GM12878 (cell line): Measurements from ENCODE around the gene METTL18. TPM values are rescaled to one million over a fixed set of nuclear protein-coding genes. Genes with fewer than 3 reads are reported as not detected.

Experiments
- ATAC-seq: fragments of 200-7000 bp; cut with Tn5 transposase; 3 replicates; pipeline ENCODE4 v1.9.1; 2020; ENCODE audit warnings: mild to moderate bottlenecking, moderate library complexity
- Bru-seq: library from RNA; stranded (reverse); fragments of 400-500 nt; gene quantifications from one replicate; lab custom pipeline; 2021; lab: Mats Ljungman, UMichigan
- BruChase-seq, 2 experiments: library from RNA; stranded (reverse); fragments of 400-500 nt; gene quantifications; one replicate each; lab custom pipeline; 2021; lab: Mats Ljungman, UMichigan
- BruUV-seq: library from RNA; stranded (reverse); fragments of 400-500 nt; replicated peaks from 2 replicates; lab custom pipeline; 2021; lab: Mats Ljungman, UMichigan
- CTCF ChIA-PET: fragments of 300-600 bp; sonication (Branson Sonifier 250); formaldehyde crosslinking; extraction: SDS; loops from one replicate; lab custom pipeline; 2021; ENCODE audit warnings: inconsistent platforms; lab: Yijun Ruan, JAX
- POLR2A ChIA-PET: fragments of 350-600 bp; formaldehyde crosslinking; extraction: SDS; loops from one replicate; lab custom pipeline; 2021; ENCODE audit warnings: inconsistent platforms; lab: Charles Lee
- RAD21 ChIA-PET: fragments of 300-600 bp; sonication (Branson Sonifier 250); formaldehyde crosslinking; loops from one replicate; lab custom pipeline; 2023; ENCODE audit warnings: antibody characterized with exemption; ENCODE audit not compliant: unreplicated experiment; lab: Charles Lee
- SMC1A ChIA-PET: fragments of 300-600 bp; sonication (Branson Sonifier 250); formaldehyde crosslinking; loops from one replicate; lab custom pipeline; 2023; ENCODE audit not compliant: unreplicated experiment, uncharacterized antibody; lab: Charles Lee
- DNase-seq: peaks from one replicate; pipeline ENCODE4 v3.0.0-alpha.2; 2011; ENCODE audit warnings: low read depth, low spot score
- FAIRE-seq: peaks from 3 replicates; lab custom pipeline; 2011; peaks lifted over from hg19 to GRCh38; lab: Jason Lieb, UNC
- H2AFZ ChIP-seq: 2 replicates; pipeline ENCODE4 v1.6.0; 2011; ENCODE audit warnings: low read depth, low read length, control low read depth; ENCODE audit not compliant: control insufficient read depth
- H3K27ac ChIP-seq: 2 replicates; pipeline ENCODE4 v1.5.1; 2011; ENCODE audit warnings: control low read depth; ENCODE audit not compliant: control insufficient read depth, insufficient read depth
- H3K27me3 ChIP-seq, 2 experiments: replicated peaks in 1 of 2; 2 replicates each; pipeline versions ENCODE4 v1.6.0 to v1.6.1; 2011; ENCODE audit warnings: low read length in 1 of 2; ENCODE audit not compliant: control insufficient read depth in 2 of 2, insufficient read depth in 2 of 2
- H3K36me3 ChIP-seq, 2 experiments: 2 replicates each; pipeline ENCODE4 v1.5.1; 2011; ENCODE audit warnings: low read length in 1 of 2; ENCODE audit not compliant: control insufficient read depth in 2 of 2, insufficient read depth in 2 of 2
- H3K4me1 ChIP-seq: 2 replicates; pipeline ENCODE4 v1.6.1; 2011; ENCODE audit warnings: mild to moderate bottlenecking, low read length, moderate library complexity, mixed read lengths; ENCODE audit not compliant: control insufficient read depth, insufficient read depth
- H3K4me2 ChIP-seq: 2 replicates; pipeline ENCODE4 v1.6.0; 2011; ENCODE audit warnings: control low read depth; ENCODE audit not compliant: control insufficient read depth, insufficient read depth
- H3K4me3 ChIP-seq: fragments of 200-600 bp; sonication (generic); 2 replicates; pipeline ENCODE4 v1.5.1; 2016
- H3K79me2 ChIP-seq: 2 replicates; pipeline ENCODE4 v1.6.0; 2011; ENCODE audit warnings: low read length; ENCODE audit not compliant: control insufficient read depth, insufficient read depth
- H3K9ac ChIP-seq: 2 replicates; pipeline ENCODE4 v1.8.0; 2011; ENCODE audit warnings: low read length, control low read depth, mixed read lengths; ENCODE audit not compliant: control insufficient read depth, insufficient read depth
- H3K9me3 ChIP-seq: replicated peaks from 3 replicates; pipeline ENCODE4 v1.5.1; 2011; ENCODE audit warnings: mild to moderate bottlenecking, low read length; ENCODE audit not compliant: control insufficient read depth, insufficient read depth
- H4K20me1 ChIP-seq: 2 replicates; pipeline ENCODE4 v1.6.0; 2011; ENCODE audit not compliant: control insufficient read depth, insufficient read depth
- CHD2 ChIP-seq: IDR thresholded peaks from 2 replicates; pipeline ENCODE4 v1.6.1; 2011; ENCODE audit warnings: low read depth, low read length, improper control_type of control experiment, borderline replicate concordance
- FOXK2 ChIP-seq: fragments of 450-650 bp; IDR thresholded peaks from 2 replicates; pipeline ENCODE4 v1.6.1; 2017; ENCODE audit warnings: mild to moderate bottlenecking, moderate library complexity
- IRF4 ChIP-seq: IDR thresholded peaks from 2 replicates; pipeline ENCODE4 v1.6.1; 2011; ENCODE audit warnings: low read depth, low read length
- JUNB ChIP-seq: IDR thresholded peaks from 2 replicates; pipeline ENCODE4 v1.6.1; 2016; ENCODE audit warnings: antibody characterized with exemption, mild to moderate bottlenecking
- LARP7 ChIP-seq: fragments of 450-650 bp; IDR thresholded peaks from 2 replicates; pipeline ENCODE4 v1.6.1; 2017; ENCODE audit warnings: mild to moderate bottlenecking
- MEF2A ChIP-seq: IDR thresholded peaks from 2 replicates; pipeline ENCODE4 v1.6.1; 2011; ENCODE audit warnings: low read depth, mild to moderate bottlenecking, low read length, moderate library complexity; ENCODE audit not compliant: insufficient read depth
- MEF2B ChIP-seq: fragments of 450-650 bp; IDR thresholded peaks from 2 replicates; pipeline ENCODE4 v1.6.1; 2018; ENCODE audit warnings: mild to moderate bottlenecking, moderate library complexity; ENCODE audit not compliant: partially characterized antibody, poor library complexity, severe bottlenecking
- MYB ChIP-seq: fragments of 150-350 bp; IDR thresholded peaks from 2 replicates; pipeline ENCODE4 v1.6.1; 2014; ENCODE audit warnings: mild to moderate bottlenecking, low read depth, low read length, borderline replicate concordance
- NFIC ChIP-seq: IDR thresholded peaks from 2 replicates; pipeline ENCODE4 v1.6.1; 2012; ENCODE audit warnings: low read depth, mild to moderate bottlenecking, inconsistent platforms, low read length, moderate library complexity
- NR2C2 ChIP-seq: IDR thresholded peaks from 2 replicates; pipeline ENCODE4 v1.6.1; 2011; ENCODE audit warnings: borderline replicate concordance, low read depth; ENCODE audit not compliant: control insufficient read depth, insufficient read length
- POLR2A ChIP-seq: IDR thresholded peaks from 2 replicates; pipeline ENCODE4 v1.6.1; 2011; ENCODE audit warnings: low read depth, mild to moderate bottlenecking, low read length
- SP1 ChIP-seq: IDR thresholded peaks from one replicate; pipeline ENCODE4 v1.6.1; 2011; ENCODE audit warnings: low read depth, low read length
- TAF1 ChIP-seq: IDR thresholded peaks from 2 replicates; pipeline ENCODE4 v1.6.1; 2011; ENCODE audit warnings: mild to moderate bottlenecking, low read depth, low read length, borderline replicate concordance
- WGBS: methylation state at CpG from one replicate; pipeline ENCODE4 v1.1.6; 2016; ENCODE audit warnings: low lambda C conversion rate; ENCODE audit not compliant: insufficient replicate concordance, insufficient coverage; ENCODE audit errors: missing lambda C conversion rate; 5-methylcytosine and 5-hydroxymethylcytosine counted together
- in situ Hi-C: fragments of 300-500 bp; cut with MboI; formaldehyde crosslinking; loops from 9 replicates; pipeline ENCODE4 v1.14.3; 2018; ENCODE audit warnings: mixed read lengths
- intact Hi-C: fragments of 100-400 bp; cut with micrococcal nuclease; formaldehyde crosslinking; loops from one replicate; pipeline ENCODE4 v1.14.2; 2022; ENCODE audit not compliant: unreplicated experiment
- long read RNA-seq, 2 experiments: library from polyadenylated mRNA; unstranded; transcript quantifications; one replicate each; pipeline ENCODE4 v2.0.0, GENCODE V29; 2019 to 2020
- polyA minus RNA-seq, 3 experiments: library from RNA; depleted of rRNA, polyadenylated mRNA; stranded (reverse); fragments of >200 nt; gene quantifications; 2 replicates each; pipeline ENCODE4 v1.2.3, GENCODE V29; 2011
- polyA plus RNA-seq, 11 experiments: library from polyadenylated mRNA; depleted of rRNA in 4 of 11; unstranded in 6 of 11; stranded (reverse) in 5 of 11; fragments of >200 nt; fragmentation: Nextera tagmentation in 4 of 11; fragmentation: Illumina TruSeq in 1 of 11; extraction: Ambion mirVana in 4 of 11; extraction: Trizol in 1 of 11; gene quantifications; 1 replicate in 1 of 11; 2 replicates in 10 of 11; pipeline versions ENCODE4 v1.2.1 to v1.2.3, GENCODE V29; 2011 to 2016; ENCODE audit warnings: inconsistent platforms in 2 of 11, missing spikeins in 2 of 11, low read depth in 1 of 11
- total RNA-seq, 4 experiments: library from RNA; depleted of rRNA in 3 of 4; stranded (reverse); fragments of >200 nt in 3 of 4; fragmentation: Illumina TruSeq in 1 of 4; extraction: Trizol in 1 of 4; gene quantifications; 2 replicates each; pipeline versions ENCODE4 v1.2.1 to v1.2.3, GENCODE V29; 2013 to 2021
- TF ChIP-seq, protein P1 (sequence below): IDR thresholded peaks from 2 replicates; pipeline ENCODE4 v1.6.1; 2011; ENCODE audit warnings: low read depth, mild to moderate bottlenecking, low read length, moderate library complexity, borderline replicate concordance; ENCODE audit errors: extremely low read depth
- TF ChIP-seq, protein P2 (sequence below): fragments of 450-650 bp; IDR thresholded peaks from 2 replicates; pipeline ENCODE4 v1.6.1; 2018; ENCODE audit warnings: borderline replicate concordance, mild to moderate bottlenecking; ENCODE audit not compliant: partially characterized antibody

The METTL18 gene
- total RNA-seq (2013; cell fraction: nucleolus; rRNA removed): 7.2 and 8.0 TPM in 2 replicates
- total RNA-seq (2014; rRNA removed) (10.1 and 12.3 TPM in 2 replicates), total RNA-seq (2014; rRNA removed; fragmentation: Illumina TruSeq; extraction: Trizol) (14.7 and 15.1 TPM in 2 replicates), total RNA-seq (2021) (10.0 and 10.5 TPM in 2 replicates), polyA plus RNA-seq (2011; rRNA removed) (10.9 and 20.4 TPM in 2 replicates), polyA plus RNA-seq (2014; fragmentation: Illumina TruSeq; extraction: Trizol) (9.8 and 13.6 TPM in 2 replicates), polyA plus RNA-seq (2014; fragmentation: Nextera tagmentation; extraction: Ambion mirVana) (10 to 100 TPM; 30.0 to 31.8 TPM), polyA plus RNA-seq (2014; rRNA removed) (8.1 and 9.2 TPM in 2 replicates), polyA plus RNA-seq (2016; fragmentation: Nextera tagmentation; extraction: Ambion mirVana) (10 to 100 TPM; 18.4 to 19.1 TPM), polyA minus RNA-seq (2011; rRNA and poly(A)+ RNA removed) (1.8 and 3.3 TPM in 2 replicates), Bru-seq, nascent RNA (percentile 86 among the genes with signal in this experiment), BruChase-seq, experiment 1, labeled RNA remaining after a 6-hour chase (percentile 54 among the genes with signal in this experiment), BruChase-seq, experiment 2, labeled RNA remaining after a 2-hour chase (percentile 74 among the genes with signal in this experiment)
- 4.9 TPM for polyA plus RNA-seq (2011; ENCODE audit: low read depth)
- polyA plus RNA-seq (2011; cell fraction: cytosol; rRNA removed): 1.7 and 2.0 TPM in 2 replicates
- 3.8 and 5.3 TPM in 2 replicates for polyA plus RNA-seq (2011; cell fraction: nucleus; rRNA removed)
- polyA plus RNA-seq (2012): 7.9 and 10.6 TPM in 2 replicates
- polyA minus RNA-seq (2011; cell fraction: cytosol; rRNA and poly(A)+ RNA removed): 1.6 and 2.6 TPM in 2 replicates
- polyA minus RNA-seq (2011; cell fraction: nucleus; rRNA and poly(A)+ RNA removed): 2.7 and 4.8 TPM in 2 replicates
- long read RNA-seq, experiment 1, transcript METTL18-202 (2 exons, 1,521 nt): major isoform, 8 of 9 reads
- long read RNA-seq, experiment 1, partial matches to known transcripts: 0 of 9 reads
- long read RNA-seq, experiment 1, other reads (novel, unspliced or antisense): 1 of 9 reads
- long read RNA-seq, experiment 2, transcript METTL18-203 (2 exons, 850 nt): minor isoform, 14 of 95 reads
- long read RNA-seq, experiment 2, transcript METTL18-202 (2 exons, 1,521 nt): major isoform, 73 of 95 reads
- long read RNA-seq, experiment 2, partial matches to known transcripts: 4 of 95 reads
- long read RNA-seq, experiment 2, other reads (novel, unspliced or antisense): 3 of 95 reads

DNA sequence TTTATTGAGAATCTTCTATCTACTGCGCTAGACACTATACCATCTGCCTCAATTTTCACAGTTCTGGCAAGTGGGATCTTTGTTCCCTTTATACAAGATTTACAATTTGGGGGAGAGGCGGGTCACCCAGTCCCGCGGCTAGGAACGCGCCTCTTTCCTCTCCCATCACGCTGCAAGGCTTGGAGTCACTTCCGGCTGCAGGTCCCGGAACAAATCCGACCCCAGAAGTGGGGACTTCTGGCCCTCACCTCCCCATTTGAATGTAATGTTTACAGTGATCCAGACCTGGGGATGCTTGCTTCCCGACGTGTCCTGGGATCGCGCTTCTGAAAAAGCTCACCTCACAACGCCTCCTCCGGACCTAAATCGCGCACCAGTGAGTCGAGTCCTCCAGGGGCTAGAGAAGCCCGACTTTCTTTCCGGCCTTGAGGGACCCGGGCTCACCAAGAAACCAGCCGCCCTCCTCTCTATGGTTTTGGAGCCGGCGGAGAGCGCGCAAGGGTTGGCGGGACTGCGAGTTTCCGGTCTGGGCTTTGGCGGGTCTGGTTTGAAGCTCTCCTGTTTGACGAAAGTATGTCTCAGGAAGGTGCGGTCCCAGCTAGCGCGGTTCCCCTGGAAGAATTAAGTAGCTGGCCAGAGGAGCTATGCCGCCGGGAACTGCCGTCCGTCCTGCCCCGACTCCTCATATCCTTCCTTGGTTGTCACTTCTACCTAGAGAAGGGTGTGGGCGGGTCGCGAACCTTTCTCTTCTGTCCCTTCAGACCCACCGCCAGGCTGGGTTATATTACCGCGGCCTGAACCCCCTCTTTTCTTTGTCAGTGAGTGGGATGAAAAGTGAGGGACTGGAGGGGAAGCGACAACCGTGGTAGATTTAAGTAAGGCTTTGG, at the start of gene METTL18:
Gene METTL18 (minus strand): TSS at position 378 of the 887 bp plus-strand sequence. CDS start 1,212 bp downstream, outside the sequence.
- BruUV-seq: no TSS peak
- Histone ChIP-seq H3K79me2 (peaks cover 53% of the 10 kb centered on the region), H4K20me1 (no peaks in the 10 kb centered on the region), H3K4me3 (peak within 1 kb of the TSS; percentile 86), H3K36me3 (no peaks in the 10 kb centered on the region; a peak in 2 of 4 replicates), H3K9ac (peak within 1 kb of the TSS; percentile 74), H3K4me2 (peak within 1 kb of the TSS; percentile 86), H3K27ac (peak within 1 kb of the TSS; percentile 76), H3K9me3 (no peaks in the 10 kb centered on the region), H3K27me3 (no peaks in the 10 kb centered on the region), H3K4me1 (0 out of 2 replicates have a peak, but pooled peaks cover 2% of the 10 kb centered on the region), H2AFZ (peak within 1 kb of the TSS; percentile 97)
- DNase-seq (peak; percentile 84), ATAC-seq (peak; percentile 95), FAIRE-seq (peak; percentile 97)
- intact Hi-C loops (loop anchor here (5.0 kb wide), 1 partner anchor 307 kb away; the partner anchor contains the start of gene SLC19A2), in situ Hi-C loops (no loop called here)
- ChIA-PET SMC1A (interaction anchor here (1.0 to 1.5 kb wide), 8 partner anchors 8 to 135 kb away, joined by 3 to 4 read pairs (median 3); no protein-coding TSS in a partner anchor), RAD21 (interaction anchor here (0.8 to 2.1 kb wide), 8 partner anchors 9 to 277 kb away, joined by 3 to 6 read pairs (median 4); partner anchors contain the start of genes F5 and SCYL3), CTCF (interaction anchor here (0.8 to 3.7 kb wide), 6 partner anchors 9 to 193 kb away, joined by 3 to 20 read pairs (median 4); no protein-coding TSS in a partner anchor), POLR2A (interaction anchor here (0.8 to 2.9 kb wide), 4 partner anchors 23 to 204 kb away, joined by 3 to 20 read pairs (median 4); partner anchors contain the start of gene SCYL3)
- WGBS: under 1% methylated on average over 48 of the region's 48 CpGs
- TF ChIP-seq FOXK2 (no peak), POLR2A (peak; percentile 84), NFIC (peak; percentile 14; the same call in 1 of the 2 replicates), CHD2 (peak; percentile 63; the same call in 1 of the 2 replicates), MEF2A (0 out of 2 replicates have a peak, but pooled peaks have one; percentile 27), MYB (no peak), SP1 (no peak), NR2C2 (no peak), MEF2B (peak; percentile 53), JUNB (no peak), LARP7 (peak; percentile 24; the same call in 1 of the 2 replicates), IRF4 (0 out of 2 replicates have a peak, but pooled peaks have one; percentile 32), TAF1 (peak; percentile 91; the same call in 1 of the 2 replicates)
- TF ChIP-seq, protein P1, sequence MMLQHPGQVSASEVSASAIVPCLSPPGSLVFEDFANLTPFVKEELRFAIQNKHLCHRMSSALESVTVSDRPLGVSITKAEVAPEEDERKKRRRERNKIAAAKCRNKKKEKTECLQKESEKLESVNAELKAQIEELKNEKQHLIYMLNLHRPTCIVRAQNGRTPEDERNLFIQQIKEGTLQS: no peak
- TF ChIP-seq, protein P2, sequence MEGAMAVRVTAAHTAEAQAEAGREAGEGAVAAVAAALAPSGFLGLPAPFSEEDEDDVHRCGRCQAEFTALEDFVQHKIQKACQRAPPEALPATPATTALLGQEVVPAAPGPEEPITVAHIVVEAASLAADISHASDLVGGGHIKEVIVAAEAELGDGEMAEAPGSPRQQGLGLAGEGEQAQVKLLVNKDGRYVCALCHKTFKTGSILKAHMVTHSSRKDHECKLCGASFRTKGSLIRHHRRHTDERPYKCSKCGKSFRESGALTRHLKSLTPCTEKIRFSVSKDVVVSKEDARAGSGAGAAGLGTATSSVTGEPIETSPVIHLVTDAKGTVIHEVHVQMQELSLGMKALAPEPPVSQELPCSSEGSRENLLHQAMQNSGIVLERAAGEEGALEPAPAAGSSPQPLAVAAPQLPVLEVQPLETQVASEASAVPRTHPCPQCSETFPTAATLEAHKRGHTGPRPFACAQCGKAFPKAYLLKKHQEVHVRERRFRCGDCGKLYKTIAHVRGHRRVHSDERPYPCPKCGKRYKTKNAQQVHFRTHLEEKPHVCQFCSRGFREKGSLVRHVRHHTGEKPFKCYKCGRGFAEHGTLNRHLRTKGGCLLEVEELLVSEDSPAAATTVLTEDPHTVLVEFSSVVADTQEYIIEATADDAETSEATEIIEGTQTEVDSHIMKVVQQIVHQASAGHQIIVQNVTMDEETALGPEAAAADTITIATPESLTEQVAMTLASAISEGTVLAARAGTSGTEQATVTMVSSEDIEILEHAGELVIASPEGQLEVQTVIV: peak; percentile 72
